ENCODE measurements around the gene FXYD6.

GRCh38 chr11:117852309-117852708 is 24.1 kb downstream of the FXYD6 start:
- no peak for TF ChIP-seq CTCF (IDR thresholded peaks at IDR 0.05; ENCODE audit: insufficient read depth, low read length, poor library complexity, severe bottlenecking)
- no peak for TF ChIP-seq EZH2phosphoT487 (conservative IDR thresholded peaks at IDR 0.05; ENCODE audit: low read length)

Measured in SU-DHL-6 (cell line).